Heart right ventricle (tissue), 16 donors: ENCODE results near the gene NME9. TPM values are rescaled to one million over a fixed set of nuclear protein-coding genes. Genes with fewer than 3 reads are reported as not detected.

Experiments
- ATAC-seq, 8 donors: fragments of 200-7000 bp; cut with Tn5 transposase; one replicate each; pipeline ENCODE4 v1.9.1; 2020; ENCODE audit warnings: mild to moderate bottlenecking in 8 of 8, moderate library complexity in 8 of 8, moderate number of reproducible peaks in 1 of 8
- DNase-seq, 2 donors: peaks; one replicate each; pipeline ENCODE4 v3.0.0-alpha.2; 2020
- H3K27ac ChIP-seq, 10 donors: fragments of 200-600 bp; sonication (generic) in 2 of 10; one replicate each; pipeline versions ENCODE4 v1.5.0 to v1.8.0; 2020 to 2022; ENCODE audit warnings: mild to moderate bottlenecking in 3 of 10
- H3K27me3 ChIP-seq, 7 donors: fragments of 200-600 bp; one replicate each; pipeline ENCODE4 v1.8.0; 2021 to 2022; ENCODE audit warnings: mild to moderate bottlenecking in 2 of 7
- H3K36me3 ChIP-seq, 9 donors: fragments of 200-600 bp; sonication (generic) in 1 of 9; one replicate each; pipeline versions ENCODE4 v1.5.0 to v1.8.0; 2020 to 2022; ENCODE audit warnings: mild to moderate bottlenecking in 2 of 9
- H3K4me1 ChIP-seq, 9 donors: fragments of 200-600 bp; sonication (generic) in 1 of 9; one replicate each; pipeline versions ENCODE4 v1.5.0 to v1.8.0; 2020 to 2022; ENCODE audit warnings: mild to moderate bottlenecking in 4 of 9
- H3K4me3 ChIP-seq, 10 donors: fragments of 200-600 bp; sonication (generic) in 2 of 10; one replicate each; pipeline versions ENCODE4 v1.5.0 to v1.8.0; 2020 to 2022; ENCODE audit warnings: mild to moderate bottlenecking in 7 of 10, moderate library complexity in 2 of 10
- H3K9me3 ChIP-seq, 11 donors: fragments of 200-600 bp in 10 of 11; sonication (generic) in 2 of 11; one replicate each; pipeline versions ENCODE4 v1.5.0 to v1.8.0; 2013 to 2022; ENCODE audit warnings: mild to moderate bottlenecking in 2 of 11, control low read depth in 1 of 11, moderate library complexity in 1 of 11
- WGBS, 2 donors: extraction: QIAGEN DNeasy Blood & Tissue Kit; methylation state at CpG; one replicate each; pipeline ENCODE4 v1.1.7; 2013; ENCODE audit warnings: inconsistent platforms in 1 of 2; 5-methylcytosine and 5-hydroxymethylcytosine counted together
- intact Hi-C, 10 donors: fragments of 100-400 bp; cut with DNase I; formaldehyde crosslinking; loops; one replicate each; pipeline versions ENCODE4 v1.11.1 to v1.14.2; 2022
- polyA plus RNA-seq, 2 donors: library from polyadenylated mRNA; stranded (reverse); fragments of 200-250 nt; gene quantifications; one replicate each; pipeline ENCODE4 v1.2.3, GENCODE V29; 2013
- total RNA-seq, 10 donors: library from RNA; stranded (reverse); fragmentation: NEBNext Ultra II Directional in 3 of 10; extraction: Animal tissue kit (Norgen Biotek cat#: 25700) in 3 of 10; gene quantifications; one replicate each; pipeline versions ENCODE4 v1.2.1 to v1.2.4, GENCODE V29; 2021 to 2023
- TF ChIP-seq, protein P1 (sequence below), 9 donors: fragments of 200-600 bp; sonication (generic) in 2 of 9; IDR thresholded peaks; one replicate each; pipeline versions ENCODE4 v1.5.0 to v1.8.0; 2021 to 2022; ENCODE audit warnings: antibody characterized with exemption in 9 of 9, mild to moderate bottlenecking in 5 of 9, moderate library complexity in 1 of 9
- donor health status: Arrhythmogenic right ventricular cardiomyopathy.
- donor health status: ischemic (EF 13 %, LVEDD 7.1; RV severe dilation, severe dysfunction).
- donor health status: healthy with polysubstance abuse.
- donor health status: DM: no; HTN: yes; CAD: no.
- donor health status: DM: no; HTN: no; CAD: no.
- donor health status: ischemic (EF 25% LVEDD 6.9; RV normal size, moderate dysfunction).
- donor health status: ischemic (EF 25% LVEDD 5.7; RV mildly dilated, moderate dysfunction).
- donor health status: healthy.
- donor health status: DM: yes; HTN: yes; CAD: no.
- donor health status: Ischemic cardiomyopathy.
- donor health status: ischemic (EF 35%, LVEDD 5.7; RV mildly dilated, moderate dysfunction).
- donor health status: nonischemic (EF 11% LVEDD 7.7; RV severe dilation, severe dysfunction).
- donor health status: DM: yes; HTN: yes; CAD: no.
- donor health status: PGD.
- donor health status: ischemic (EF 29% LVEDD 5.4; RV normal size, mild dysfunction).
- donor health status: nonischemic (EF 23%, LVEDD 6.1; RV moderate dilation, normal function).

The NME9 gene
- total and polyA plus RNA-seq, 12 donors: 0.15 to 0.44 TPM; not detected in 10

DNA sequence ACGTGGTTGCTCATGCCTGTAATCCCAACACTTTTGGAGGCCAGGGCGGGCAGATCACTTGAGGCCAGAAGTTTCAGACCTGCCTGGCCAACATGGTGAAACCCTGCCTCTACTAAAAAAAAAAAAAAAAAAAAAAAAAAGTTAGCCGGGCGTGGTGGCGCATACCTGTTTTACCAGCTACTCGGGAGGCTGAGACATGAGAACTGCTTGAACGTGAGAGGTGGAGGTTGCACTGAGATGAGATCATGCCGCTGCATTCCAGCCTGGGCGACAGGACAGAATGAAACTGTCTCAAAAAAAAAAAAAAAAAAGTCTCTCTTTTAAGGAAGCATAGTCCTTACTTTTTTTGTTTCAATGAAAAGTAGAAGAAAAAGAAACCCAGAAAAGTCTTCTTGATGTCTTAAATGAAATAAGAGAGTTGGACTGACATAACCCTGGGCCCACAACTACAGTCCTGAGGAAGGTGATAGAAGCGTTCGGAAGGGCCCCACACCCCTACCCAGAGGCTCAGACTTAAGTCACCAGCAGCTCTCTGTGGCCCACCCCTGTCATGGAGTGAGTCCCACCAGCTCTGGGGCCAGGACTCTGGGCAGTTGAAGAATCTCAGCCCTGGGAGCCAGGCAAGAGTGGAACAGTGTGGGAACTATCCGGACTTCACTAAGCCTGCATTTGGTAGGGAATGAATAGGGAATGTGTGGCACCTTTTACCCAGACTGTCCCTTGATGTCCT lies 2.6 kb downstream of the NME9 start:
- TF ChIP-seq, protein P1, sequence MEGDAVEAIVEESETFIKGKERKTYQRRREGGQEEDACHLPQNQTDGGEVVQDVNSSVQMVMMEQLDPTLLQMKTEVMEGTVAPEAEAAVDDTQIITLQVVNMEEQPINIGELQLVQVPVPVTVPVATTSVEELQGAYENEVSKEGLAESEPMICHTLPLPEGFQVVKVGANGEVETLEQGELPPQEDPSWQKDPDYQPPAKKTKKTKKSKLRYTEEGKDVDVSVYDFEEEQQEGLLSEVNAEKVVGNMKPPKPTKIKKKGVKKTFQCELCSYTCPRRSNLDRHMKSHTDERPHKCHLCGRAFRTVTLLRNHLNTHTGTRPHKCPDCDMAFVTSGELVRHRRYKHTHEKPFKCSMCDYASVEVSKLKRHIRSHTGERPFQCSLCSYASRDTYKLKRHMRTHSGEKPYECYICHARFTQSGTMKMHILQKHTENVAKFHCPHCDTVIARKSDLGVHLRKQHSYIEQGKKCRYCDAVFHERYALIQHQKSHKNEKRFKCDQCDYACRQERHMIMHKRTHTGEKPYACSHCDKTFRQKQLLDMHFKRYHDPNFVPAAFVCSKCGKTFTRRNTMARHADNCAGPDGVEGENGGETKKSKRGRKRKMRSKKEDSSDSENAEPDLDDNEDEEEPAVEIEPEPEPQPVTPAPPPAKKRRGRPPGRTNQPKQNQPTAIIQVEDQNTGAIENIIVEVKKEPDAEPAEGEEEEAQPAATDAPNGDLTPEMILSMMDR (IDR thresholded peaks at IDR 0.05): no peak
- DNase-seq: no peak
- intact Hi-C loops: no loop called here
- ATAC-seq: no peak
- no peaks in the 10 kb centered on the region for H3K36me3 ChIP-seq
- H3K27ac ChIP-seq: no peak overlapping the region
- peaks cover 0 to 6% (median 0%) of the 10 kb centered on the region in 7 donors for H3K27me3 ChIP-seq
- peaks cover 0 to 32% (median 14%) of the 10 kb centered on the region in 9 donors for H3K4me1 ChIP-seq
- 96% methylated on average over 12 of the region's 12 CpGs for WGBS, 2 donors
- H3K9me3 ChIP-seq: no peaks in the 10 kb centered on the region
- no peak overlapping the region for H3K4me3 ChIP-seq

- Histone ChIP-seq H3K27ac (no peak overlapping the region), H3K4me3 (no peak overlapping the region), H3K27me3 (peaks cover 0 to 6% (median 0%) of the 10 kb centered on the region in 7 donors), H3K4me1 (peaks cover 0 to 32% (median 14%) of the 10 kb centered on the region in 9 donors), H3K9me3 (no peaks in the 10 kb centered on the region), H3K36me3 (no peaks in the 10 kb centered on the region)
- DNase-seq (no peak), ATAC-seq (no peak)
- intact Hi-C loops: no loop called here
- TF ChIP-seq, protein P1 (IDR thresholded peaks at IDR 0.05): no peak
These were observed 3.7 kb downstream of the NME9 start for GRCh38 chr3:138325990-138326389.

DNA sequence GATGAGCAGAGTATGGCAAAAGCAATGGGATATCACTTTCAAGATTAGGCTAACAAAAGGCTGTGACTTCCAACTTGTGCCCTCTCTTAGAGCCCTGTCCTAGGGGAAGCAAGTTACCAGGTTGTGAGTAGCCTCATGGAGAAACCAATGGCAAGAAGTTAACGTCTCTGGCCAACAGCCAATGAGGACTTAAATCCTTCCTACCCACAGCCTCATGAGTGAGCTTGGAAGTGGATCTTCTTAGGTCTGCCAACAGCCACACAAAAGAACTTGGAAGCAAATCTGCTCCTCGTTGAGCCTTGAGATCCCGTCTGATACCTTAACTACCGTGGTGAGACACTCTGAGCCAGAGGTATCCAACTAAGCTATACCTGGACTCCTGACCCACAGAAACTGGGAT lies 5.7 kb downstream of the NME9 start:
- peaks cover 0 to 21% (median 14%) of the 10 kb centered on the region in 9 donors for H3K4me1 ChIP-seq
- no peaks in the 10 kb centered on the region for H3K36me3 ChIP-seq
- intact Hi-C loops: no loop called here
- TF ChIP-seq, protein P1 (IDR thresholded peaks at IDR 0.05): no peak
- WGBS, 2 donors: 65 to 69% methylated on average over 4 of the region's 4 CpGs
- no peak for ATAC-seq
- H3K4me3 ChIP-seq: no peak overlapping the region
- no peaks in the 10 kb centered on the region for H3K9me3 ChIP-seq
- DNase-seq: no peak
- H3K27ac ChIP-seq: no peak overlapping the region
- peaks cover 0 to 6% (median 0%) of the 10 kb centered on the region in 7 donors for H3K27me3 ChIP-seq

GRCh38 chr3:138317687-138318086 lies 12.0 kb downstream of the NME9 start:
- no peak overlapping the region for H3K27ac ChIP-seq
- 90 to 98% methylated on average over 1 of the region's 1 CpG for WGBS, 2 donors
- TF ChIP-seq, protein P1 (IDR thresholded peaks at IDR 0.05): no peak
- no peaks in the 10 kb centered on the region for H3K9me3 ChIP-seq
- no peaks in the 10 kb centered on the region for H3K27me3 ChIP-seq
- ATAC-seq (no peak), DNase-seq (no peak)
- no peak overlapping the region for H3K4me3 ChIP-seq
- intact Hi-C loops: no loop called here
- H3K4me1 ChIP-seq: no peaks in the 10 kb centered on the region
- H3K36me3 ChIP-seq: no peaks in the 10 kb centered on the region
